ENCODE results near the gene TSC22D1. TPM values are rescaled to one million over a fixed set of nuclear protein-coding genes. Genes with fewer than 3 reads are reported as not detected.

TSC22D1 gene
- polyA plus RNA-seq, 1 donor from 2014 or later, result 355 TPM

- Histone ChIP-seq H3K79me2 (replicated peaks; ENCODE audit: insufficient read depth, low read length) (no peaks in the 10 kb centered on the region), H3K4me3 (ENCODE audit: low read length) (no peak overlapping the region), H3K36me3 (ENCODE audit: insufficient read depth, low read length) (no peaks in the 10 kb centered on the region), H3K9me3 (ENCODE audit: low read length) (no peaks in the 10 kb centered on the region), H4K20me1 (ENCODE audit: insufficient read depth) (no peaks in the 10 kb centered on the region), H3F3A (ENCODE audit: insufficient read depth, low read length, poor library complexity, severe bottlenecking) (no peaks in the 10 kb centered on the region), H2AFZ (ENCODE audit: low read depth, low read length) (no peak overlapping the region), H3K9me2 (ENCODE audit: insufficient read depth, low read length) (no peaks in the 10 kb centered on the region), H3K27me3 (ENCODE audit: insufficient read depth, low read depth, low read length) (no peaks in the 10 kb centered on the region), H3K4me2 (ENCODE audit: low read length) (no peak overlapping the region), H3K9ac (ENCODE audit: low read length) (no peak overlapping the region), H3K27ac (ENCODE audit: low read length) (no peak overlapping the region)
- TF ChIP-seq MXI1 (conservative IDR thresholded peaks at IDR 0.05; ENCODE audit: poor library complexity, severe bottlenecking) (no peak), EP300 (conservative IDR thresholded peaks at IDR 0.05; ENCODE audit: poor library complexity, severe bottlenecking) (peak; percentile 16), POLR2AphosphoS5 (IDR thresholded peaks at IDR 0.05) (peak; percentile 10)
Measured at GRCh38 chr13:44394658-44395057, 181.5 kb downstream of the TSC22D1 start.

- Histone ChIP-seq H3F3A (ENCODE audit: insufficient read depth, low read length, poor library complexity, severe bottlenecking) (no peaks in the 10 kb centered on the region), H3K27ac (ENCODE audit: low read length) (no peak overlapping the region), H3K9me3 (ENCODE audit: low read length) (no peaks in the 10 kb centered on the region), H3K36me3 (ENCODE audit: insufficient read depth, low read length) (no peaks in the 10 kb centered on the region), H2AFZ (ENCODE audit: low read depth, low read length) (no peak overlapping the region), H3K4me3 (ENCODE audit: low read length) (no peak overlapping the region), H3K4me2 (ENCODE audit: low read length) (no peak overlapping the region), H3K9me2 (ENCODE audit: insufficient read depth, low read length) (no peaks in the 10 kb centered on the region), H3K27me3 (ENCODE audit: insufficient read depth, low read depth, low read length) (no peaks in the 10 kb centered on the region), H3K9ac (ENCODE audit: low read length) (no peak overlapping the region), H3K79me2 (replicated peaks; ENCODE audit: insufficient read depth, low read length) (no peaks in the 10 kb centered on the region), H4K20me1 (ENCODE audit: insufficient read depth) (no peaks in the 10 kb centered on the region)
- no peak for TF ChIP-seq POLR2AphosphoS5 (IDR thresholded peaks at IDR 0.05)
- TF ChIP-seq EZH2 (IDR thresholded peaks at IDR 0.05; ENCODE audit: borderline replicate concordance, insufficient read depth, low read length, poor library complexity, severe bottlenecking), result no peak
- no peak for TF ChIP-seq EP300 (conservative IDR thresholded peaks at IDR 0.05; ENCODE audit: poor library complexity, severe bottlenecking)
- TF ChIP-seq REST (IDR thresholded peaks at IDR 0.05; ENCODE audit: borderline replicate concordance), result no peak
- no peak for TF ChIP-seq RAD21 (conservative IDR thresholded peaks at IDR 0.05)
- no peak for TF ChIP-seq TAF1 (IDR thresholded peaks at IDR 0.05; ENCODE audit: low read depth)
- no peak for TF ChIP-seq CTCF (IDR thresholded peaks at IDR 0.05; ENCODE audit: poor library complexity, severe bottlenecking)
Measured at GRCh38 chr13:44393391-44393790, 182.7 kb downstream of the TSC22D1 start.

GRCh38 chr13:44389876-44390275 lies 186.3 kb downstream of the TSC22D1 start:
- Histone ChIP-seq H3K4me3 (ENCODE audit: low read length) (no peak overlapping the region), H3K9me3 (ENCODE audit: low read length) (no peaks in the 10 kb centered on the region), H3K36me3 (ENCODE audit: insufficient read depth, low read length) (no peaks in the 10 kb centered on the region), H3K79me2 (replicated peaks; ENCODE audit: insufficient read depth, low read length) (no peaks in the 10 kb centered on the region), H2AFZ (ENCODE audit: low read depth, low read length) (no peak overlapping the region), H4K20me1 (ENCODE audit: insufficient read depth) (no peaks in the 10 kb centered on the region), H3K27ac (ENCODE audit: low read length) (no peak overlapping the region), H3K9ac (ENCODE audit: low read length) (no peak overlapping the region), H3K4me2 (ENCODE audit: low read length) (no peak overlapping the region), H3K27me3 (ENCODE audit: insufficient read depth, low read depth, low read length) (no peaks in the 10 kb centered on the region), H3K9me2 (ENCODE audit: insufficient read depth, low read length) (no peaks in the 10 kb centered on the region), H3F3A (ENCODE audit: insufficient read depth, low read length, poor library complexity, severe bottlenecking) (no peaks in the 10 kb centered on the region)
- TF ChIP-seq RAD21 (conservative IDR thresholded peaks at IDR 0.05) (no peak), TAF1 (IDR thresholded peaks at IDR 0.05; ENCODE audit: low read depth) (no peak), EZH2 (IDR thresholded peaks at IDR 0.05; ENCODE audit: borderline replicate concordance, insufficient read depth, low read length, poor library complexity, severe bottlenecking) (no peak), REST (IDR thresholded peaks at IDR 0.05; ENCODE audit: borderline replicate concordance) (no peak), CTCF (IDR thresholded peaks at IDR 0.05; ENCODE audit: poor library complexity, severe bottlenecking) (no peak), MXI1 (conservative IDR thresholded peaks at IDR 0.05; ENCODE audit: poor library complexity, severe bottlenecking) (no peak), POLR2AphosphoS5 (IDR thresholded peaks at IDR 0.05) (no peak)

Measured in neural cell (in vitro differentiated cells).